ENCODE measurements around the gene SUPT4H1.
"Not testable (repeated sequence)": the region's sequence is repeated elsewhere in the genome, so short reads cannot be mapped to it uniquely, and the experiment has no call there.

SUPT4H1 gene

GRCh38 chr17:58362368-58363014 is 10.5 kb upstream of the SUPT4H1 start:
- DNase-seq, result no peak

- DNase-seq, result no peak
Measured at GRCh38 chr17:58360296-58361063, 8.5 kb upstream of the SUPT4H1 start.

DNA sequence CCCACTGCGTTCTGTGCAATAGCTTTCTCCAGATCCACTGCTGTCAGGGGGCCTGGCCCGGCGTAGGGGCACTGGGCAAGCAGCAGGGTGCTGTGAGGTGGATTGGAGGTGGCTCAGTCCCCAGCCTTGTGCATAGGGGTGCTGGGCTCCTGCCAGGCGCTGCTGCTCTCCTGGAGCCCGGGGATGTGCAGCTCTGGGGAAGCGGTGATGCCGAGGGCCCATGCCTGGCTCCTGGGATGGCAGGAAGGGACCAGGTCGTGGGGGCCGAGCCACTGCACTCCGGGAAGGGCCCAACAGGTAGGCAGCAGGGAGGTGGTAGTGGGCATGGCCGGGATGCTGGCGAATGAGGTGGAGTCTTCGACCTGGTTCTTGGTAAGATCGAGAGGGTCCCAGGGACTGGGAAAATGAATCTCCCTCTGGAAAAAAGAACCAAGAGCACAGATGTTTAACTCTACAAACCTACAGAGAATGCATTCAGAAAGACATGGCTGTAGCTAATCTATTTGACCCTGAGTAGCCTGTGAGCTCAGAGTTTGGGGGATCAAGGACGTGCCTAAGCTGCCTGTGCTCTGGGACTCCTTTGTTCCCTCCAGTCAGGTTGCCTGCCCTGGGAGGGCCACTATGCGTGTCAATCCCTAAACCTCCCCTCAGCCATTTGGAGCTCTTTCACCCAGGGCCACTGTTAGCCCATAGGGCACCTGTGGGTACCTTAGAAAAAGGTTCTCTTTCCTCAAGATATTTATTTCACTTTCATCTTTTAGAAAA is 6.6 kb upstream of the SUPT4H1 start:
- DNase-seq, result no peak

- DNase-seq, result no peak
Measured at GRCh38 chr17:58357312-58358297, 5.6 kb upstream of the SUPT4H1 start.

DNA sequence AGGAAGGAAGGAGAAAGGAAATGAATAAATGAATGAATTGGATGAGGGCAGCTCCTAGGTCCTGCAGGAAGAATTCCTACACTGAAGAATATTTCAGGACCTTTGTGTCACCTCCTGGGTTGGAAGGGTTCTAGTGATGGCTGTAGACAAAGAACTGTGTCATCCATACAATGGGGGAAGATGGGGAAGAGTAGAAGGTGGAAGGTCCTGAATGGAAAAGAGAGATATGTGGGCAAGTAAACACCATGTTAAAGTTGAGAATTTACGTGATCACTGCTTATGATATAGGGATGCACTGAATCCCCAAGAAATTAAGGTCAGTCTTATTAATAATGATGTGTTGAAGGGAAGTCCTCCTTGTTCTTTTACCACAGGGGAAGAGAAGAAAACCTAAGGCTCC is 4.2 kb upstream of the SUPT4H1 start:
- no peak for DNase-seq

DNA sequence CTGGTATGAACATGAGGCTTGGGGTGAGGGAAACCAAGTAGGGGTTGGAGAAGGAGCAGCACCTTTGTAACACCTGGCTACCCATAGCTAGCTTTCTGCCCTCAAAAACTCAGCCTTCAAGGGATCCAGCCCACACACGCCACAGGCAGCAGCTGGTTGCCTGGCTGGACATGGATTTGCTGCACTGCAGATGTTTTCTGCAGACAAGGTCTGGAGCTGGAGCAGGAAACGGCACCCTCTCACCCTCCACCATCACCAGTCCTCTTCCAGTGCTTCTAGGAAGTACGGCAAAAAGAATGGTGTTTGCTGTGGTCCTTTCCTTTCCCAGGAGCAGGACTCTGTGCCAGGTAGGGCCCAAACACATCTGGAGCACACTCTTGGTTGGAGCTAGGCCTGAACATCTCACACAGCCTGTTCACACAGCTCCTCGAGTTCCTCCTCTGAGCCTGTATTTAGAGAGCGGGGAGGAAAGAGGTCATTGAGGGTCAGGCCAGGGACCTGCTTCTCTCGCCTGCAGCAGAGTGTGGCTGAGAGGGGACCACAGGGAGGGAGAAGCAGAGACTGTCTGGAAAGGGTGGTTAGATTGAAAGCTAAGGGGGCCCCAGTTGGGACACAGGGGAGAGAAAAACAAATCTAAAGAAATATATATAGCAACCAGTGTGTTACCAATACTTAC is 2.7 kb upstream of the SUPT4H1 start:
- no peak for DNase-seq

DNA sequence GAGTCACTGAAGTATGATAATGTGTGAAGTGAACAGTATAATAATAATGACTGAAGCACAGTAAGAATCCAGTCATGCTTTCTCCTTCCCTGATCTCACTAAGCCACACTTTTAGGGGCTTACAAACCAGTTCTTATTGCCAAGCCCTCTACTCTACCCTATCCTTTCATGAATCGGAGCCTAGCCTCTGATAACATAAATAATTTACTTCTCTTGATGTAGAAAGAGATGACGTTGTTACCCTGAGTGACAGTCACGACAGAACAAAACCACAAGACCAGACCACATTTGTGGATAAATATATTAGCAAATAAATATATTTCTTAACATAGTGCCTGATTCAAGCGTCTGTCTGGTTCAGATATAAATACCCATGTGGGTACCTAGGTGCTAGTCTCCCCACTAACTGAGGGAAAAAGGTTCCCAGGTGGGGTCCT is 1.4 kb upstream of the SUPT4H1 start:
- no peak for DNase-seq

DNA sequence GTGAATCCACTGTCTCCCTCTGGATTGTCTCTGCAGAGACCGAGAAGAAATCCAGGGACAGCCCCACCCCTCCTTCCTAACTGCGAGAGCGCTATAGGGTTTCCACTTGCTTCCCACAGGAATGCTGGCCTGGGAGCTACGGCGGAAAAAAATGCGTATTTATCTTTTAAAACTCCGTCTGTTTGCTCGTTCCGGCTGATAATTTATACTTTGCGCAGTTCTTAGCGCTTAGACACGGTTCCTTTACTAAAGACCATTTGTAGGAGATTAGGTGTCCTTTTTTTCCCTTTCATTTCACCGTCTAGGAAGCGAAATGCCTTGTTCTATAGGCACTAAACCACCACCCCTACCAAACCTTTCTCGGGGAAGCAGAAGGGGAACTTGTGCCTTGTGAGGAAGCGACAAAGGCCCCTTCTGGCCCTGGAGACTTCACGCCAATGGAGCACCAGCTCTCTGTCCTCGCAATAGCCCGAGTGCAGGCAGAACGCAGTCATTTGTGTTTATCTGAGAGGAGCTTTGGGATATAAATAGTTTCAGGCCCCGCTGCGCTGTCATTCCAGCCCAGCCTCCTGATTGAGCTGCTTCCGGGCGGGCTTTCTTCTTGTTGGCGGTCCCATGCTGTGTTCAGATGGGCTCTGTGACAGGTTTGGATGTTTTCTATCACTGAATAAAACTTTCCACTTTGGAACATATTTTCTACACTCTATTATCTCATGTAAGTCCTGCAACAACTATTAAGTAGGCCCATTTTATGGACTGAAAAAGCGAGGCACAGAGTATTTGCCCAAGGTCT is 791 bp upstream of the SUPT4H1 start:
- DNase-seq, result peak; percentile 8

DNA sequence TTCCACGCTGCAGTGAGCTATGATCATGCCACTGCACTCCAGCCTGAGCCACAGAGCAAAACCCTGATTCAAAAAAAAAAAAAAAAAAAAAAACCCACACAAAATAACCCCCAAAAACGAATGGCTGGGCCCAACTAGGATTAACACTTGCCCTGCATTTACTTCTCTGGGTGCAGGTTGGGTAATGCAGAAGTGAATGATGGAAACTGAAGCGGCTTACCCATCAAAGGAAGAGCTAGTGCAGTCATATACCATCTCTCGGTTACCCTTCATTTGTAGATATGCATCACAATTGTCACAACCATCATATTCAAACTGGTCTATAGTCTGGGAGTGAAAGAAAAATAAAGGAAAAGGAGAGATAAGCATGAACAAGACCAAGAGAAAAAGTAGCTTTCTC is 819 bp downstream of the SUPT4H1 start:
- DNase-seq, result no peak

DNA sequence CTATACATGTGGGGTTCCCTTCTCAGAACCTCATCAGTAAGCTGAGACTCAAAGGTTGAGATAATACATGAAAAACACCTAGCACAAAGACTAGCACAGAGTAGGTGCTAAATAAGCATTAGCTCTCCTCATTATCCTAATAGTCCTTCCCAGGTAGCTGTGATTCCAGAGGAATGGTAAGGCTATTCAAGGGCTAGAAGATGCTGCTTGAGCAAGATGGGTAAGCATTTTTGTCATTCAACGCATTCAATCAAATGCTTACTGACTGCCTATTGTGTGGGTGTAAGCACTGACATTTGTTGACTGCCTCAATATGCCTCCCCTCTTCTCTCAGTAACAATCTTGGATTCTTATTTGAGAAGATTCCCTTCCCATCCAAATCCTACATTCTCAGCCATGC is 4.0 kb downstream of the SUPT4H1 start:
- no peak for DNase-seq

DNA sequence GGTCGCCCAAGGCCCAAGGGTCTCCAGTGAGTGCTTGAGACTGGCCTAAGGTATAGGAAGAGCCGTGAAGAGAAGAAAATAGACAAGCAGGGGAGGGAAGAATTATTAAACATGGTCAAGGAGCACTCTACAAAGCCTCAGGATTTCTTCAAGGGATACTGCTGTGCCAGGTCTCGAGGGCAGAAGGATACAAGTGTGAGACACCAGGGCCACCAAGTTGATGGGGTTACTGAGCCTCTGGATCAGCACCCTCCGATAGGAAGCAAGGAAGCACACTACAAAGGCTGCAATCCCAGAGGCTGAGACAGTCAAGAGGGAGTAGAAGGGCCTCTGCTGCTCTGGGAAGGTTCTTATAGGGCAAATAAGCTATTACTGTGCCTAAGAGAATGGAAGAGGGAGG is 6.5 kb downstream of the SUPT4H1 start:
- DNase-seq, result no peak

DNA sequence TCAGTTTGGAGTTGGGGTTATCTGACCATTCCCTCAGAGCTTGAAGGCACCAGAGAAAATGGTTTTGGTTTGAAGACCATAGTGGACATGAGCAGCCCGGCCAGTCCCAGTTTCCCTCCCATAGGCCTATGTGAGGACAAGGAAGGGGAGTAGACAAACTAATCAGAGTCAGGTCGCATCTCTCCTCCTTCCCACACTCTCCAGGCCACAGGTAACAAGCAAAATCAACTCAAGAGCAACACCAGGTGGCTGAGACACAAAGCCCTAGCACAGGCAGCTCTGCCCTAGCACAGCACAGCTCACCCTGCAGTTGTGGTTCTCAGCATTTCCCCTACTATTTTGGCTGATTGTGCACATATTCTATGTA is 7.2 kb downstream of the SUPT4H1 start:
- no peak for DNase-seq

DNA sequence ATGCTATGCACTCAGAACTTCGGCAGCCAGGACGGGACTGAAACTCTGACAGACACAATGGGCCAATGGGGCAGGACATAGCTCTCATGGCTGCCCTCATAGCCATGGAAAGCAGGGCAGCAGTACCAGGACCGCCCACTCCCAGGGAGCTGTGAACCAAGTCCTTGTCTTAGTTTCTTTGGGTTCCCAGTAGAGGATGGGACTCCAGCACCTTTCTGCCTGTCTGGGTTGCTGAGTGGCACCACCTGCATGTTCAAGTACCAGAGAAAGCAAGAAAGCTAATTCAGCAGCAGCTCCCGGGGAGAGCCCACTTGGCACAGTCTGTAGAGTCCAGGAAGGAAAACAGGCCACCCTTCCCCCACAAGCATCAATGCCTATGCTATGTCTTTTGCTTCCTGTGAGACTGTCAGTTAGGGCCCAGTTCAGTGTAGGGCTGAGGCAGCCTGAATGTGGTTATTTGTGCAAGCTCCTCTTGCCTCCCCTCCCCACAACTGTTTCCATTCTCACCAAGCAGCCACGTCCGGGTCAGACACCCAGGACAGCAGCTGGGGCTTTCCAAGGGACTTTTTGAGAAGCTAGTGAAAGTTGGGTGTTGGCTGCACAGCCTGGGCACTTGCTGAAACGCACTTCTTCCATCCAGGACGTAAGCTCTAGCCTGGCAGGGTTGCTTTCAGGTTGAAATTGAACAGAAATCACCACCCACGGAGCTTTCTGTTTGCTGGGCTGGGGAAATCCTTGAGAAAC is 7.8 kb downstream of the SUPT4H1 start:
- DNase-seq, result no peak

DNA sequence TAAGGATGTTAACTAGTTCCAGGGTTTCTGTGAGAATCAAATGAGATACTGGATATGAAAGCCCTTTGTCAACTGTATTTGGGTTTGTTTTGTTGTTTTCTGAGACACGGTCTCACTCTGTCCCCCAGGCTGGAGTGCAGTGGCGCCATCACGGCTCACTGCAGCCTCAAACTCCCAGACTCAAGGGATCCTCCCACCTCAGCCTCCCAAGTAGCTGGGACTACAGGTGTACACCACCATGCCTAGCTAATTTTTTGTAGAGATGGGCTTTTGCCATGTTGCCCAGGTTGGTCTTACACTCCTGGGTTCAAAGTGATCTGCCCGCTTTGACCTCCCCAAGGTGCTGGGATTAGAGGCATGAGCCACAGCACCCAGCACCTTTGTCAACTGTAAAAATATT is 8.9 kb downstream of the SUPT4H1 start:
- DNase-seq, result no peak

GRCh38 chr17:58341861-58342475 is 10.0 kb downstream of the SUPT4H1 start:
- DNase-seq, result no peak

- not testable (repeated sequence) for DNase-seq
Measured at GRCh38 chr17:58341136-58341860, 10.7 kb downstream of the SUPT4H1 start.

GRCh38 chr17:58340405-58340876 is 11.6 kb downstream of the SUPT4H1 start:
- DNase-seq, result no peak

DNA sequence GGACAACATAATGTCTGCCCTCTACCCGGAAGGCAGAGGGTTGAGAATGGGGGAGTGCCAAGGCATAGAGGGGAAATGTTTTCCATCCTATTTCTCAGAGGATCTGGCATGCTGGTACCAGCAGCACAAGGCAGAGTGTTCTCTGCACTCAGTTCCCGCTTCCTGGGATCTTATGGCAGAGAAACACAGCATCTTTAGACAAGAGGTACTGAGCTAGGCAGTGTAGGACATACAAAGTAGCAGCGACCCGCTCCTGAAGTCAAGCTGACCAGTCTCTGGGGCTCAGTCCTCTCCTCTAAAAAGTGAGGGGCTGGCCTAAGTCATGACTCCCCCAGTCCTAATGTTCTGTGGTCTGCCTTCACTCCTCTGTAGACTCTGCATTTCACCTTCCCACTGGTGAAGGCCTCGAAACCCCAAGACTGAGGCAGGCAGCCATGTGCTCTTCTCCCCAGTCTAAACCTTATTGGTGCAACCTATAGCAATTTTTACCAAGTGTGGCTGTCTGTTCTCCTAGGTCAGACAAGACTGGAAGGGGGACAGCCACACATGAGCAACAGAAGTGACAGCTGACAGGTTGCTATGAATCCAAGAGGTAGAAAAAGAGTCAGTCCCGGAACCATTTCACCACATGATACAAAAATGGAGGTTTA is 12.1 kb downstream of the SUPT4H1 start:
- DNase-seq, result no peak
